IPS DF 4.7 (cell line): Measurements from ENCODE around the gene DCTN4.
"Not testable (repeated sequence)": the region's sequence is repeated elsewhere in the genome, so short reads cannot be mapped to it uniquely, and the experiment has no call there.

Experiments used
- DNase-seq: peaks from one replicate; pipeline ENCODE4 v3.0.0-alpha.2; 2013; ENCODE audit warnings: low spot score; ENCODE audit errors: extremely low read depth

The DCTN4 gene

DNA sequence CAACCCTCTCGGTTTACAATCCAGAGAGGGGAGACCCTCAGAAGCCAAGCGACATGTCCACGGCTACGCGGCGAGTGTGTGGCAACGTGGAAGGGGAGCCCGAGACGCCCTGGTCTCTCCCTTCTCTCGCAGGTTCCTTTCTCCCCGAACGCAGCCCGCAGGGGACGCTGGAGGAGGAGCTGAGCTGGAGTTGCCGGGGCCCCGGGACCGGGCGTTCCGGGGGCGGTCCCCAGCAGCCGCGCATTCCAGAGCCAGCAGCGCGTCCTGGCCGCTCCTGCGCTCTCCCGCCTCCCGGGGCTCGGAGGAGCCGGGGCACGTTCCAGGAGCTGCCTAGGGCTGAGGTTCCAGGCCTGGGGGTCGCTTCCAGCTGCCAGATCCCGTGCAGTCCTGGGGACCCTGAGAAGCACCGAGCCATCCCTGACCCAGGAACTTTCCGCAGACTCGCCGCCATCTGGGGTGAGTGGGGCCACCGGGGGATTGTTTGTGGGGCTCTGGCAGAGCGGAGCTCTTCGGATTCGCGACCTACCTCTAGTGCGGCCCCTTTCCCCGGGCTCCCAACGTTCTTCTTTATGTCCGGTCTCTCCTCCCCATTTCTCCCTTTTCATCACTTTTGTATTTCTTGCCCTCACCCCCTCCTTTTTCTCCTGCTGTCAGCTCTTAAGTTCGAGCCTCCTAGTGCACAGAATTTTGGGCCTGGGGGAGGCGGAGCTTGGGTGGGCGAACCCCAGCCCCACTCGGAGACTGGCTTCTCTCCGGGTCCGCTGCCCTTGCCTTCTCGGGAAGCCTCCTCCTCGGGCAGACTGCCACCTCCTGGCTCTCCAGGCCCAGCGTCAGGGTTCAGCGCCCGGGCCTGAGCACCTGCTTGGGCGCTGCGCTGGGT is 19.9 kb upstream of the DCTN4 start, which contains the start of gene SMIM3:
Gene SMIM3, plus strand, starts transcription at position 241 of the 880 bp plus-strand sequence. CDS start 16,684 bp downstream, outside the sequence.
- DNase-seq, result no peak

DNA sequence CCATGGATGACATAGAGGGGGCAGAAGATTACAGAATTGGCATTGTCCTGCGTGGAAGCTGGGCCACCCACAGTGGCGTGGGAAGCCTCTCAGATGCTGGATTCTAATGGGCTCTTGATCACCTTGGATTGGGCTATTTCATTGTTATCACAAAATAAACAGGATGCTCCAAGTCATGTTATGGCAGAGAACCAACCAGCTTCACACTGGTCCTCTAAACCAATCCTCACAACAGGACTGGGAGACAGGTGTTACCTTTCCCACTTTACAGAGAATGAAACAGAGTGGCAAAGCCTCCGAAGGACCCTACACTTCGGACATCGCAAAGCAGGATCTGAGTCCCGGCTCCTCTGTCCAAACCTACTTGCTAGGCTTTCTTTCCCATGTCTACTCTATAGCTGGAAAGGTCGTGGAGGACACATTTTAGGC is 19.3 kb upstream of the DCTN4 start:
- no peak for DNase-seq

DNA sequence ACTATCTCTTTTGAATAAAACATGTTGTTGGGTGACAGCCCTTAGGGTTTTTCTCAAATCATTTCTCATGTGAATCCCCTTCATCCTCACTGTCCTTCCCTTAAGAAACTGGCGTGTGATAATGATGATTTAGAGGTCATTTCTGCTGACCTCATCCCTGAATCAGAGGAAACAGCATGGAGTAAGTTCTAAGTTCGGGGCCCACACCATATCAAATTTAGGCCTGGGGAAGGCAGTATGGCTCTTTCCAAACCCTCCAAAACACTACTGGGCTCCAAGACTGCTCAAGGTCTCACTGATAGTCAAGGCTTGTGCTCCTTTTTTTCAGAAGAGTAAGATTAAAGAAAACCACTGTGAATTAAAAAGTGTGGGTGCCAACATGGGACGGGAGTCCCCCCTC is 18.9 kb upstream of the DCTN4 start:
- DNase-seq, result no peak

DNA sequence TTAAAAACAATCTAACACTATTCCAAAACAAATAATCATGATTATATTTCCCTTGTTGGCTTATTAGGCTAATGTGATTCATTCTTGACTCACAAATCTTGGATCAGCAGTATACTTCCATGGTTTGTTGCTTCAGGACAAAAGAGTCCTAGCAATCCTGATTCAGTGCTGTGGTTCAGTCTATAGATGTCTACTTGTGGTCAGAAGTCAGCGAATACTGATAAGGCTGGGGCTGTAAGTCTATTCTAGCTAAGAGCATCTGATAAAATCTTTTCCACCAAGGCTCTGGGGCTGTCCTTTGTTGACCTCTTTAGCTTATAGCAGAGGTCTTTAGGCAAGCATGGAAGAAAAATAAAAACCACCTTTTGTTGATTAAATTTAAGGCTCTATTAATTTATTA is 15.3 kb upstream of the DCTN4 start:
- no peak for DNase-seq

- DNase-seq, result no peak
Measured at GRCh38 chr5:150771034-150771795, 12.4 kb upstream of the DCTN4 start.

DNA sequence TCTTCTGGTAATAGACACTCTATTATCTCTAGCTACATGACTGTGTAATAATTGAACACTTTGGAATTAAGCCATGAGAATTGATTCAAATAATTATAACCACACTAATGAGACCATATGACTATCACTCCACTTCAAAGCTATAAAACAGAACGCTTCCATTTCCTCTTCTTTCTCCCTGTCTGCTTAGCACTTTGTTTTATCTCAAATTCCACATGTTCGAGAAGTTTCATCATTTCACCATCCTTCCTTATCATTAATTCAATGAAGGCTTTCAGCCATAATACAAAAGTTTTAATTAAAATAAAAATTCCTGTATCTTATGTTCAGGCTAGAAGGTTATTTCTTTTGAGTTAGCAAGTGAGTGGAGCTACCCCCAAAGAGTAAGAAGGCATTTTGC is 7.4 kb upstream of the DCTN4 start:
- DNase-seq, result no peak

DNA sequence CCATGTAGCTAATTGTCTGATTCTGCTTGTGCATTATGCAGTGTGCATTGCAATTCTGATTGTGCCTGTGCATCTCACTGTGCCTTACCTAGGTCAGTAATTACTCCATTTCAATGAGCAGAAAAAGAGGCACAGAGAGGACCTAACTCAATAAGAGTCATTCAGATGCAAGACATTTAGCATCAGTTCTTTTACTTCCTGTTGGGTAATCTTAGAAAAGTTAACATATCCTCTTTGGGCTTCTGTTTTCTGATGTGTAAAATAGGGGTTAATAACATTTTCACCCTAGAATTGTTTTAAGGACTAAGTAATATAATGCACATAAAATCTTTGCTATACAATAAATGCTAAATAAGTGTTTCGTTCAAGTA is 7.0 kb upstream of the DCTN4 start:
- no peak for DNase-seq

DNA sequence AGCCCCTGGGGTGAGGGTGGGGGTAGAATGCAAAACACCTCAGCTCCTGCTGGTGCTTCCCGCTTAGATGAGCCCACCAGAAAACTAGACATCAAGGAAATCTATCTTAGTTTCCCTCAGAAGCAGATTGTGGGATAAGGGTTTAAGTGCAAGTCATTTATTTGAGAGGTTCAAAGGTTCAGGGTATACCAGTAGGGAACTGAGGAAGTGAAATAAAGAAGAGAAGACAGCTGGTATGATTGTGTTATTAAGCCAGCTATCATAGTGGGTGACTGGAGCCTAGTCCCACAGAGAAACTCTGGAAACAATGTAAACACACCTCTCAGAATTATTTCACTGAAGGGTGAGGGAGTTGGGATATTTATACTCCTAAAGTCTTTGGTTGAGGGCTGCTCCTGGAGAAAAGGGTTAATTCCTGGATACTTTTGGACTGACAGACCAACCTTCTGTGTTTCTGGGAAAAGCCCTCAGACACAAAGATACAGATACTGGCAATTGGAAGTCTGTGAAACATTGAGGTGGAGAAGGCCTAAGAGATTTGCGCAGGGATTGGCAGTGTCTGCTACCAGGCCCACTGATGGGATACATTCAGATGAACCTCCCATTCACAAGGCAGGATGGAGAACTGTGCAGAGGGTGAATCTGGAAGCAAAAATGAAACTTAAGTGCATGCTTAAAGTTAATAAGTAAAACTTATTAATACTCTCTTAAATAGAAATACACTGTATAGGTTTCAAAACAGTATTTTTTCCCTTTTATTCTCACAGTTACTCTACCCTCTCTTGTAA is 6.4 kb upstream of the DCTN4 start:
- DNase-seq, result no peak

GRCh38 chr5:150764530-150764929 is 5.7 kb upstream of the DCTN4 start:
- DNase-seq, result no peak

- no peak for DNase-seq
Measured at GRCh38 chr5:150763023-150763769, 4.4 kb upstream of the DCTN4 start.

DNA sequence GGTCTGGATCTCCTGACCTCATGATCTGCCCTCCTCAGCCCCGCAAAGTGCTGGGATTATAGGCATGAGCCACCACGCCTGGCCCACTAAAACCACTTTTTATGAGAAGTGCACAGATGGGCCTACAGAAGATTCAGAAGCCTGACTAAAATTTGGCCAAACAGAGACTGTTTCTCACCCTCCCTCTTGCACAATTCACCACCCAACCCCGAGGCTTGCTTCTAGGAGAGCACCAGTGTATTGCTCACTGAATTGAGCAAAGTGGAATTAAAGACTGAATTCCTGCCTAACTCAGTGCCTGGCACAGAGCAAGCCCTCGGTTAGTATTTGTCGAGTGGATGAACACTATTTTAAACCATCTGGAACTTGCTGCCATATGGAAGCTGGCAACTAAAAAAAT is 3.4 kb upstream of the DCTN4 start:
- DNase-seq, result no peak

GRCh38 chr5:150759334-150759583 is 442 bp upstream of the DCTN4 start:
- no peak for DNase-seq

DNA sequence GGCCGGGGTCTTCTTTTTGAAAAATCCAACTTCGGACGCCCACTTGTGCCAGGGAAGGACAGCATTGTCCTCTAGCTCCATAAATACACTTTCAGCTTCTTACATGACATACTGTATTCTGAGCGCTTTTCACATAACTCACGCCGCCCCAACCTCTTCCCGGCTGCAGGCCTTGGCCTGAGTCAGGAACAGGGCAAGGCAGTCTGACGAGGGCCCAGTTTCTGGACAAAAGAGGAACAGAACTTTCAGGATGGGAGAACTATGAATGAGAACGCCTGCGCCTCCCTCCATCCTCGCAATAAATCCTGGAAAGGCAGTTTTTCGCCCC is 650 bp downstream of the DCTN4 start:
- DNase-seq, result no peak

DNA sequence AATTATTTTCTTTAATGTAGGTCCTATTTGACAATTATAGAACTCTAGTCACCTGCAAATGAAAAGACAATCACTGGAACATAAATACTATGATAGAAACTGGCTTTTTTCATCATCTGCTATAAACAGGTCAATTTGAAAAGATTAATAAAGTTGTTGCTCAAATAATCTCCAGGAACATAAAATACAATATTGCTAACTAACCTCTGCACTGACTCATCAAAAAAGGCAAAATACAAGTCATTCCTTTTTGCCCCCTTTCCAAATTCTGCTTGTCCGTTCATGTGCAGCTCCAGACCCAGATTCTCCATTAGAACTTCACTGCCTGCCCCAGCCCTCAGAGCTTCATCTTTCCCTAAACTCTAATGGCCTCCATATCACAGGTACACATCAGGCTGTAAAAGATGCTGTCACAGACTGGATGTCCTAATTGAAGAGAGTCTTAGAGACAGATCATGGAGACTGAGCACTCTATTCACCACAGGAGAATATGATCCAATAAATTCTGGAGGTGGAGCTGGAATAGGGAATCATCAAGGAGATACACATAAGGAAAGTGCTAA is 1.6 kb downstream of the DCTN4 start:
- no peak for DNase-seq

- DNase-seq, result no peak
Measured at GRCh38 chr5:150753863-150754262, 5.0 kb downstream of the DCTN4 start.

DNA sequence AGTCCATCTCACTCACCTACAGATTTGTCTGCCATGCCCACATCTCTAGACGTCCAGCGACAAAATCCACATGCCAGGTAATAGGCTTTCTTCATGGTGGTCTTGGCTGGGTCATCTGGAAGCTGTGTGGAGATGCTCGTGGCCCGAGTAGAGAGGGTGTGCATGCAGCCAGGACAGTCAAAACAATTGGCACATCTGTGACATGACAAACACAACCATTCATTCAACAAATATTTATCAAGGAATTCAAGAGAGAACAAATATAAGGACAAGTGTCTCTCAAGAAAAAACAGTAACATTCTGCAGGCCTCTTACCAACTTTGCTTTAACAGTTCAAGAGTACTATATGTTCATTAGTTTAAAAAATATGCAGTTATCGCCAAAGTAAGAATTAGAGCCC is 5.4 kb downstream of the DCTN4 start:
- no peak for DNase-seq

DNA sequence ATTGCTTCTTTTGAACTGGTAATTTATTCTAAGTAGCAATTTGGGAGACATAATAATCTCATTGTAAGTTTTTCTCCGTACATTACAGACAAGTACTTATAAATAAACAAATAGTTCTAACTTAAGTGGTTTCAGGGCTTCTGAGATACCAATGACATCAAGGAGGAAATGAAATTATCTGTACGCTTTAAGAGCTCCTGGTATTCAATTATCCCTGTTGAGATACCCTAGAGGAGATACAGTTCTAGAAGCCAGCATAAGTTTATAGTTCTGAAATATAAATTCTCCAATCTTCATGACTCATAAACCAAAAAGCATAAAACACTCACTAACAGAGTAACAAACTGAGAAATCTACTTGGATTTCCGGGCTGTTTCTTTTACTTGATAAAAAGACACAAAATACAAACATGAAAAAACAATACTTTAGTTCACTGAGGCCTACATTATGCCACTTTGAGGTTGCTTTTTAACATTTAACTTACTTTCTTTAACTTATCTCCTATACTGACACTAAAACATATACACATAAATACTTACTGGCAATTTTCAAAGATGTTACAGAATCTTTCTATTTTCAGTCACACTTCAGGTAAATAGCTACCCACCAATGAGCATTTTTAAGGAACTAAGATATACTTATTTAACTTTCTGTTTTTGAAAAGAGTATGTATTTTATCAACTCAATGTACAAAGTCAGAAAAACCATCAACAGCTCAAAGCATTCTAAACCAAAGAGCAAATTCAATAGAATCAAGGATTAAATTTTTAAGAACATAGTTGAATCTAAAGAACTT is 7.5 kb downstream of the DCTN4 start:
- no peak for DNase-seq

- DNase-seq, result no peak
Measured at GRCh38 chr5:150750469-150750868, 8.3 kb downstream of the DCTN4 start.

DNA sequence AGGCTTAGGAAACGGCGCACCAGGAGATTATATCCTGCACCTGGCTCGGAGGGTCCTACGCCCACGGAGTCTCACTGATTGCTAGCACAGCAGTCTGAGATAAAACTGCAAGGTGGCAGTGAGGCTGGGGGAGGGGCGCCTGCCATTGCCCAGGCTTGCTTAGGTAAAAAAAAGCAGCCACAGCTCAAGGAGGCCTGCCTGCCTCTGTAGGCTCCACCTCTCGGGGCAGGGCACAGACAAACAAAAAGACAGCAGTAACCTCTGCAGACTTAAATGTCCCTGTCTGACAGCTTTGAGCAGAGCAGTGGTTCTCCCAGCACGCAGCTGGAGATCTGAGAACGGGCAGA is 15.7 kb downstream of the DCTN4 start:
- not testable (repeated sequence) for DNase-seq

- not testable (repeated sequence) for DNase-seq
Measured at GRCh38 chr5:150742455-150743141, 16.2 kb downstream of the DCTN4 start.
